Trophoblast cell (in vitro differentiated cells and primary cell): ENCODE results near the gene KCNK10.
A peak's percentile ranks its signal among the peaks of the same experiment; 100 is the strongest.

Experiments used
- DNase-seq, 2 donors: peaks; one replicate each; pipeline ENCODE4 v3.0.0-alpha.2; 2016
- H2AFZ ChIP-seq: 2 replicates; pipeline ENCODE4 v1.6.1; 2013; ENCODE audit warnings: low read length, moderate library complexity, mild to moderate bottlenecking; ENCODE audit not compliant: insufficient read depth, poor library complexity
- H2AK5ac ChIP-seq: 2 replicates; pipeline ENCODE4 v1.6.1; 2013; ENCODE audit warnings: mild to moderate bottlenecking, low read length
- H2BK120ac ChIP-seq: 2 replicates; pipeline ENCODE4 v1.6.1; 2013; ENCODE audit warnings: low read length, mild to moderate bottlenecking, moderate library complexity; ENCODE audit not compliant: insufficient read depth, poor library complexity
- H2BK12ac ChIP-seq: 2 replicates; pipeline ENCODE4 v1.6.1; 2013; ENCODE audit warnings: mild to moderate bottlenecking, low read length, moderate library complexity
- H2BK5ac ChIP-seq: 2 replicates; pipeline ENCODE4 v1.6.1; 2013; ENCODE audit warnings: low read length, low read depth, moderate library complexity, mild to moderate bottlenecking; ENCODE audit not compliant: poor library complexity
- H3K14ac ChIP-seq: 2 replicates; pipeline ENCODE4 v1.6.1; 2013; ENCODE audit warnings: mild to moderate bottlenecking, low read length
- H3K18ac ChIP-seq: 2 replicates; pipeline ENCODE4 v1.6.1; 2013; ENCODE audit warnings: mild to moderate bottlenecking, low read length
- H3K23ac ChIP-seq: 2 replicates; pipeline ENCODE4 v1.6.1; 2013; ENCODE audit warnings: low read length
- H3K27ac ChIP-seq: 2 replicates; pipeline ENCODE4 v1.5.1; 2013; ENCODE audit warnings: low read depth, mild to moderate bottlenecking, inconsistent platforms, low read length, moderate library complexity
- H3K27me3 ChIP-seq: 2 replicates; pipeline ENCODE4 v1.6.1; 2013; ENCODE audit warnings: inconsistent platforms, mild to moderate bottlenecking, low read length, moderate library complexity; ENCODE audit not compliant: insufficient read depth
- H3K36me3 ChIP-seq, 2 experiments: 1 replicate in 1 of 2; 2 replicates in 1 of 2; pipeline ENCODE4 v1.6.1; 2013; ENCODE audit warnings: low read length in 2 of 2, mild to moderate bottlenecking in 2 of 2, moderate library complexity in 1 of 2; ENCODE audit not compliant: insufficient read depth in 2 of 2, control insufficient read depth in 1 of 2
- H3K4ac ChIP-seq: 2 replicates; pipeline ENCODE4 v1.6.1; 2013; ENCODE audit warnings: low read depth, mild to moderate bottlenecking, low read length, moderate library complexity
- H3K4me1 ChIP-seq, 2 experiments: 1 replicate in 1 of 2; 2 replicates in 1 of 2; pipeline ENCODE4 v1.6.1; 2013; ENCODE audit warnings: low read length in 2 of 2, mild to moderate bottlenecking in 2 of 2, moderate library complexity in 1 of 2; ENCODE audit not compliant: insufficient read depth in 2 of 2, control insufficient read depth in 1 of 2
- H3K4me2 ChIP-seq: 2 replicates; pipeline ENCODE4 v1.6.1; 2013; ENCODE audit warnings: inconsistent platforms, mild to moderate bottlenecking, low read length, moderate library complexity
- H3K4me3 ChIP-seq: 2 replicates; pipeline ENCODE4 v1.5.1; 2013; ENCODE audit warnings: mild to moderate bottlenecking, low read depth, low read length, inconsistent platforms
- H3K79me1 ChIP-seq: one replicate; pipeline ENCODE4 v1.6.1; 2013; ENCODE audit warnings: low read length
- H3K79me2 ChIP-seq: 2 replicates; pipeline ENCODE4 v1.6.1; 2013; ENCODE audit warnings: low read length, mild to moderate bottlenecking; ENCODE audit not compliant: control insufficient read depth, insufficient read depth, poor library complexity
- H3K9ac ChIP-seq: 2 replicates; pipeline ENCODE4 v1.6.1; 2013; ENCODE audit warnings: mild to moderate bottlenecking, low read length
- H3K9me3 ChIP-seq: 2 replicates; pipeline ENCODE4 v1.6.1; 2013; ENCODE audit warnings: low read depth, mild to moderate bottlenecking, control low read depth, inconsistent platforms, low read length; ENCODE audit not compliant: insufficient read depth
- H4K12ac ChIP-seq: 2 replicates; pipeline ENCODE4 v1.6.1; 2013; ENCODE audit warnings: low read depth, mild to moderate bottlenecking, low read length, moderate library complexity
- H4K8ac ChIP-seq: 2 replicates; pipeline ENCODE4 v1.6.1; 2013; ENCODE audit warnings: low read depth, mild to moderate bottlenecking, low read length, moderate library complexity
- H4K91ac ChIP-seq: one replicate; pipeline ENCODE4 v1.6.1; 2013; ENCODE audit warnings: low read depth, mild to moderate bottlenecking, low read length, moderate library complexity
- WGBS: extraction: QIAGEN DNeasy Blood & Tissue Kit; methylation state at CpG from one replicate; pipeline ENCODE4 v1.1.7; 2013; ENCODE audit warnings: missing lambda C conversion rate; ENCODE audit not compliant: insufficient read length, insufficient coverage; ENCODE audit errors: extremely low coverage; 5-methylcytosine and 5-hydroxymethylcytosine counted together

The KCNK10 gene

GRCh38 chr14:88140874-88141273, 182.2 kb downstream of the KCNK10 start:
- Histone ChIP-seq H3K27me3 (no peaks in the 10 kb centered on the region), H3K27ac (no peak overlapping the region), H2BK120ac (no peak overlapping the region), H4K91ac (no peak overlapping the region), H3K9ac (peak overlapping the region; percentile 26), H3K9me3 (no peaks in the 10 kb centered on the region), H2AFZ (no peak overlapping the region), H3K4me2 (no peak overlapping the region), H3K36me3 (no peaks in the 10 kb centered on the region), H4K12ac (no peak overlapping the region), H3K79me2 (no peaks in the 10 kb centered on the region), H2BK5ac (no peak overlapping the region), H3K4me3 (no peak overlapping the region), H2BK12ac (no peak overlapping the region), H3K18ac (no peak overlapping the region), H2AK5ac (no peak overlapping the region), H3K79me1 (no peaks in the 10 kb centered on the region), H3K23ac (no peak overlapping the region), H4K8ac (no peak overlapping the region), H3K14ac (no peak overlapping the region), H3K4me1 (peaks cover 2 to 12% of the 10 kb centered on the region in 2 experiments), H3K4ac (no peak overlapping the region)
- no peak for DNase-seq
- no CpG with 5 or more reads among the region's 3 CpGs for WGBS

- WGBS, result no CpG with 5 or more reads among the region's 1 CpG
- no peak overlapping the region for H2BK5ac ChIP-seq
- H2AFZ ChIP-seq, result no peak overlapping the region
- H3K9me3 ChIP-seq, result no peaks in the 10 kb centered on the region
- H3K79me2 ChIP-seq, result no peaks in the 10 kb centered on the region
- H2BK120ac ChIP-seq, result no peak overlapping the region
- no peak overlapping the region for H4K8ac ChIP-seq
- no peak overlapping the region for H3K9ac ChIP-seq
- no peak overlapping the region for H3K23ac ChIP-seq
- H3K14ac ChIP-seq, result no peak overlapping the region
- no peak overlapping the region for H3K27ac ChIP-seq
- H3K79me1 ChIP-seq, result no peaks in the 10 kb centered on the region
- H3K36me3 ChIP-seq, result no peaks in the 10 kb centered on the region
- H4K12ac ChIP-seq, result no peak overlapping the region
- H3K4me1 ChIP-seq, result peaks cover 0 to 2% of the 10 kb centered on the region in 2 experiments
- H3K4me3 ChIP-seq, result no peak overlapping the region
- no peak overlapping the region for H3K4me2 ChIP-seq
- no peak overlapping the region for H2BK12ac ChIP-seq
- no peak overlapping the region for H3K18ac ChIP-seq
- no peak overlapping the region for H4K91ac ChIP-seq
- no peak overlapping the region for H3K4ac ChIP-seq
- DNase-seq, result no peak
- no peaks in the 10 kb centered on the region for H3K27me3 ChIP-seq
- no peak overlapping the region for H2AK5ac ChIP-seq
Observed at GRCh38 chr14:88137327-88137726, 185.7 kb downstream of the KCNK10 start.
